ENCODE measurements around the gene GLDN. TPM values are rescaled to one million over a fixed set of nuclear protein-coding genes. Genes with fewer than 3 reads are reported as not detected.

The GLDN gene
- total RNA-seq, 1 donor from 2014 or later: 0.09 TPM

DNA sequence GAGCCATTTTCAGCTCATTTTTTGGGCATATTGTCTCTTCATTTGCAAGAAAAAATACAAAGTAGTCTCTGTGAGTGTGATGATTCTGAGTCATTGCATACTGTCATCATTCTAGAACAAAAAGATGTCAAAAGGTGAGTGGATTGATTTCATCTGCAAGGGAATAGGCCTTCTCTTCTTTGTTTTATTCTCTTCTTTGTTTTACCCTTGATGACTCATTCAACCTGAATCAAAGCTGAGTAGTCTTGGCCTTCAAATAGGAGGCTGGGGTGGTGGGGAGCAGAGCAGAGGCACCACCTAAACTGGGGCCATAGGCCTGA, 28.4 kb upstream of the GLDN start:
- Histone ChIP-seq H3K4me1 (ENCODE audit: insufficient read depth, low read length) (peaks cover 25% of the 10 kb centered on the region), H3K27me3 (ENCODE audit: insufficient read depth, low read length) (no peaks in the 10 kb centered on the region), H3K4me3 (ENCODE audit: insufficient read depth, low read depth, low read length) (no peak overlapping the region), H3K9ac (ENCODE audit: low read length) (no peak overlapping the region), H3K4me2 (ENCODE audit: low read length) (peak overlapping the region; percentile 53), H3K9me3 (ENCODE audit: insufficient read depth, low read depth, low read length) (no peaks in the 10 kb centered on the region), H2AFZ (ENCODE audit: low read depth, low read length) (no peak overlapping the region), H3K79me2 (ENCODE audit: insufficient read depth, low read length) (no peaks in the 10 kb centered on the region), H3K36me3 (ENCODE audit: insufficient read depth, low read length) (no peaks in the 10 kb centered on the region), H4K20me1 (ENCODE audit: insufficient read depth, low read length) (no peaks in the 10 kb centered on the region), H3K27ac (ENCODE audit: low read depth, low read length) (no peak overlapping the region)
- FAIRE-seq (no peak), DNase-seq (ENCODE audit: low read depth) (peak; percentile 77)
- Mint-ChIP-seq H3K27ac (ENCODE audit: unreplicated experiment) (no peak overlapping the region), H3K4me1 (ENCODE audit: low read depth, unreplicated experiment) (peaks cover 2% of the 10 kb centered on the region), H3K9me3 (ENCODE audit: unreplicated experiment) (peaks cover 1% of the 10 kb centered on the region), H3K4me3 (ENCODE audit: unreplicated experiment) (no peak overlapping the region), H3K36me3 (ENCODE audit: low read depth, unreplicated experiment) (no peaks in the 10 kb centered on the region), H3K27me3 (ENCODE audit: low read depth, unreplicated experiment) (peaks cover 18% of the 10 kb centered on the region)
- TF ChIP-seq, protein P1, sequence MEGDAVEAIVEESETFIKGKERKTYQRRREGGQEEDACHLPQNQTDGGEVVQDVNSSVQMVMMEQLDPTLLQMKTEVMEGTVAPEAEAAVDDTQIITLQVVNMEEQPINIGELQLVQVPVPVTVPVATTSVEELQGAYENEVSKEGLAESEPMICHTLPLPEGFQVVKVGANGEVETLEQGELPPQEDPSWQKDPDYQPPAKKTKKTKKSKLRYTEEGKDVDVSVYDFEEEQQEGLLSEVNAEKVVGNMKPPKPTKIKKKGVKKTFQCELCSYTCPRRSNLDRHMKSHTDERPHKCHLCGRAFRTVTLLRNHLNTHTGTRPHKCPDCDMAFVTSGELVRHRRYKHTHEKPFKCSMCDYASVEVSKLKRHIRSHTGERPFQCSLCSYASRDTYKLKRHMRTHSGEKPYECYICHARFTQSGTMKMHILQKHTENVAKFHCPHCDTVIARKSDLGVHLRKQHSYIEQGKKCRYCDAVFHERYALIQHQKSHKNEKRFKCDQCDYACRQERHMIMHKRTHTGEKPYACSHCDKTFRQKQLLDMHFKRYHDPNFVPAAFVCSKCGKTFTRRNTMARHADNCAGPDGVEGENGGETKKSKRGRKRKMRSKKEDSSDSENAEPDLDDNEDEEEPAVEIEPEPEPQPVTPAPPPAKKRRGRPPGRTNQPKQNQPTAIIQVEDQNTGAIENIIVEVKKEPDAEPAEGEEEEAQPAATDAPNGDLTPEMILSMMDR (IDR thresholded peaks at IDR 0.05; ENCODE audit: insufficient read depth, low read depth, low read length): no peak
- TF ChIP-seq EZH2 (IDR thresholded peaks at IDR 0.05; ENCODE audit: insufficient read depth, low read length): no peak

DNA sequence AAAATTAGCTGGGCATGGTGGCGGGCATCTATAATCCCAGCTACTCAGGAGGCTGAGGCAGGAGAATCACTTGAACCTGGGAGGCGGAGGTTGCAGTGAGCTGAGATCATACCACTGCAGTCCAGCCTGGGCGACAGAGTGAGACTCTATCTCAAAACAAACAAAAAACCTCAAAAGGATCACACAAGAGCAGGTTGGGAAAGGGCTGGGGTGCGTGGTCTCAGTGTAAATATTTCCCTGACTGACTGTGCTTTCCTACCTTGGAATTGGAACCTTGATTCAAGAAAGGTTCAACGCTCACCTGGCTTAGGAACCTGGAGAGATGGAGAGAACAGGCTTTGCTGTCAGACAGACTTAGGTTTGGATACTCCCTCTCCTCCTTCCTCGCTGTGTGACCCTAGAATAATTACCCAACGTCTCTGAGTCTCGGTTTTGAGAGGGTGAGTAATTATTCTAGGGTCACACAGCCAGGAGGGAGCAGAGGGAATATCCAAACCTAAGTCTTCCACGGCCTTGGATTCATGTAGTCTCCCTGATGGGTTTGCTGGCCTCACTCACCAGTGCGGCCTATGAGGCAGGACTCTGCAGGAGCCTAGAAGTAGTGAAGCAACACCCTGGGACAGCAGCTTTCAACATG, 27.7 kb upstream of the GLDN start:
- FAIRE-seq (no peak), DNase-seq (ENCODE audit: low read depth) (no peak)
- H3K4me1 ChIP-seq (ENCODE audit: insufficient read depth, low read length): peaks cover 25% of the 10 kb centered on the region
- no peaks in the 10 kb centered on the region for H4K20me1 ChIP-seq (ENCODE audit: insufficient read depth, low read length)
- H3K27ac ChIP-seq (ENCODE audit: low read depth, low read length): no peak overlapping the region
- no peak overlapping the region for H2AFZ ChIP-seq (ENCODE audit: low read depth, low read length)
- H3K27me3 ChIP-seq (ENCODE audit: insufficient read depth, low read length): no peaks in the 10 kb centered on the region
- no peaks in the 10 kb centered on the region for H3K36me3 Mint-ChIP-seq (ENCODE audit: low read depth, unreplicated experiment)
- no peak for TF ChIP-seq EZH2 (IDR thresholded peaks at IDR 0.05; ENCODE audit: insufficient read depth, low read length)
- TF ChIP-seq, protein P1 (IDR thresholded peaks at IDR 0.05; ENCODE audit: insufficient read depth, low read depth, low read length): no peak
- no peak overlapping the region for H3K4me2 ChIP-seq (ENCODE audit: low read length)
- H3K9ac ChIP-seq (ENCODE audit: low read length): no peak overlapping the region
- H3K4me1 Mint-ChIP-seq (ENCODE audit: low read depth, unreplicated experiment): peaks cover 7% of the 10 kb centered on the region
- no peak overlapping the region for H3K4me3 Mint-ChIP-seq (ENCODE audit: unreplicated experiment)
- no peak overlapping the region for H3K4me3 ChIP-seq (ENCODE audit: insufficient read depth, low read depth, low read length)
- peaks cover 1% of the 10 kb centered on the region for H3K9me3 Mint-ChIP-seq (ENCODE audit: unreplicated experiment)
- H3K79me2 ChIP-seq (ENCODE audit: insufficient read depth, low read length): no peaks in the 10 kb centered on the region
- H3K9me3 ChIP-seq (ENCODE audit: insufficient read depth, low read depth, low read length): no peaks in the 10 kb centered on the region
- peaks cover 14% of the 10 kb centered on the region for H3K27me3 Mint-ChIP-seq (ENCODE audit: low read depth, unreplicated experiment)
- no peaks in the 10 kb centered on the region for H3K36me3 ChIP-seq (ENCODE audit: insufficient read depth, low read length)
- no peak overlapping the region for H3K27ac Mint-ChIP-seq (ENCODE audit: unreplicated experiment)

All from astrocyte (in vitro differentiated cells and primary cell).